ENCODE data around the gene PARP16.

GRCh38 chr15:65213241-65213640 lies 73.4 kb downstream of the PARP16 start:
- TF ChIP-seq CTCF (IDR thresholded peaks at IDR 0.05) (no peak), POLR2A (IDR thresholded peaks at IDR 0.05) (no peak)

Data from testis (tissue), 2 donors.